Testis (tissue), 2 donors: Measurements from ENCODE around the gene GLDC.

ENCODE experiments used
- CTCF ChIP-seq, 3 experiments: fragments of 450-650 bp in 2 of 3; fragments of 200-600 bp in 1 of 3; sonication (generic) in 1 of 3; IDR thresholded peaks; one replicate each; pipeline ENCODE4 v1.5.1; 2016 to 2019; ENCODE audit warnings: antibody characterized with exemption in 3 of 3, mild to moderate bottlenecking in 2 of 3, moderate library complexity in 1 of 3
- POLR2A ChIP-seq: fragments of 450-650 bp; IDR thresholded peaks from one replicate; pipeline ENCODE4 v1.6.1; 2017; ENCODE audit warnings: antibody characterized with exemption, mild to moderate bottlenecking, moderate library complexity

GRCh38 chr9:6673326-6674025, 27.9 kb upstream of the GLDC start:
- TF ChIP-seq POLR2A (no peak), CTCF (IDR thresholded peaks at IDR 0.05) (no peak)
